ENCODE measurements around the gene API5.

API5 gene

DNA sequence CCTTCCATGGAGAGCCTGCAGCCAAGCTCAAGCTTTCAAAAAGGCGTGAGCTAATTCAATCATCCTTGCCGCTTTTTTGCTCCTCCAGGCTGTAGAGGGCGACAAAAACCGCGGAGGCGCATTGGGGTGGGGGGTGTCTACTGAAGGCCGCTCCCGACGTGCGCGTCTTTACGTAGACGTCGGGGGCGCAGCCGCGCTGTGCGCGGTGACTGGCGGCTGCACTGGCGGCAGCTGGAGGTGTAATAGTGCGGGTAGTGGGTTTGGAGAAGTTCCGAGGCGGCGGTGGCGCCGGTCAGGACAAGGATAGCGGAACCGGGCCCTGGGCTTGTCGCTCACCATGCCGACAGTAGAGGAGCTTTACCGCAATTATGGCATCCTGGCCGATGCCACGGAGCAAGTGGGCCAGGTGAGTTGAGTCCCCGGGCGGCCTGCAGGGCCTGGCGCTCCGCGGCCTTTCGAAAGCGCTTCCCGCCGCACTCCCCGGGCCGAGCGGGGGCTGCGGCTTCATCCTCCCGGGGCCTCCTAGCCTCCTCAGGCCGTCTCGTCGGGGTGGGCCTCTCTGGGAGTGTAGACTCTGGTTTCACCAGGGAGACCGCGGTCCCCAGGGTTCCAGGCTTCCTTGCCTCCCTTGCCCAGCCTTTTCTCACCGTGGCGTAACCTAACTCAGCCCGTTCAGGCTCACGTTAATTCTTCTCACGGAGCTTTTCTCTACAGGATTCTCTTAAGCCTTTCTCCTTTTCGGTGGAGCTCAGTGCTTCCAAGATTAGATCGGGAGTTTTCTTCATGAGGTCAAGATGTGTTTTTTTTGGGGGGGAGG lies at the start of gene API5:
Gene API5 (plus strand): TSS at position 206 of the 817 bp plus-strand sequence. CDS start 132 bp downstream, at position 338.
- Histone ChIP-seq H3K36me3 (ENCODE audit: control insufficient read depth, insufficient read depth, low read length) (no peaks in the 10 kb centered on the region), H3K27me3 (replicated peaks; ENCODE audit: control insufficient read depth, insufficient read depth, low read length) (no peaks in the 10 kb centered on the region), H3K4me3 (replicated peaks; ENCODE audit: low read depth, low read length) (peak within 1 kb of the TSS; percentile 95)
- peak; percentile 96 for DNase-seq (ENCODE audit: extremely low read depth, insufficient read length)
- TF ChIP-seq, protein P1, sequence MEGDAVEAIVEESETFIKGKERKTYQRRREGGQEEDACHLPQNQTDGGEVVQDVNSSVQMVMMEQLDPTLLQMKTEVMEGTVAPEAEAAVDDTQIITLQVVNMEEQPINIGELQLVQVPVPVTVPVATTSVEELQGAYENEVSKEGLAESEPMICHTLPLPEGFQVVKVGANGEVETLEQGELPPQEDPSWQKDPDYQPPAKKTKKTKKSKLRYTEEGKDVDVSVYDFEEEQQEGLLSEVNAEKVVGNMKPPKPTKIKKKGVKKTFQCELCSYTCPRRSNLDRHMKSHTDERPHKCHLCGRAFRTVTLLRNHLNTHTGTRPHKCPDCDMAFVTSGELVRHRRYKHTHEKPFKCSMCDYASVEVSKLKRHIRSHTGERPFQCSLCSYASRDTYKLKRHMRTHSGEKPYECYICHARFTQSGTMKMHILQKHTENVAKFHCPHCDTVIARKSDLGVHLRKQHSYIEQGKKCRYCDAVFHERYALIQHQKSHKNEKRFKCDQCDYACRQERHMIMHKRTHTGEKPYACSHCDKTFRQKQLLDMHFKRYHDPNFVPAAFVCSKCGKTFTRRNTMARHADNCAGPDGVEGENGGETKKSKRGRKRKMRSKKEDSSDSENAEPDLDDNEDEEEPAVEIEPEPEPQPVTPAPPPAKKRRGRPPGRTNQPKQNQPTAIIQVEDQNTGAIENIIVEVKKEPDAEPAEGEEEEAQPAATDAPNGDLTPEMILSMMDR (IDR thresholded peaks at IDR 0.05; ENCODE audit: insufficient read depth, low read length, poor library complexity, severe bottlenecking): peak; percentile 92

DNA sequence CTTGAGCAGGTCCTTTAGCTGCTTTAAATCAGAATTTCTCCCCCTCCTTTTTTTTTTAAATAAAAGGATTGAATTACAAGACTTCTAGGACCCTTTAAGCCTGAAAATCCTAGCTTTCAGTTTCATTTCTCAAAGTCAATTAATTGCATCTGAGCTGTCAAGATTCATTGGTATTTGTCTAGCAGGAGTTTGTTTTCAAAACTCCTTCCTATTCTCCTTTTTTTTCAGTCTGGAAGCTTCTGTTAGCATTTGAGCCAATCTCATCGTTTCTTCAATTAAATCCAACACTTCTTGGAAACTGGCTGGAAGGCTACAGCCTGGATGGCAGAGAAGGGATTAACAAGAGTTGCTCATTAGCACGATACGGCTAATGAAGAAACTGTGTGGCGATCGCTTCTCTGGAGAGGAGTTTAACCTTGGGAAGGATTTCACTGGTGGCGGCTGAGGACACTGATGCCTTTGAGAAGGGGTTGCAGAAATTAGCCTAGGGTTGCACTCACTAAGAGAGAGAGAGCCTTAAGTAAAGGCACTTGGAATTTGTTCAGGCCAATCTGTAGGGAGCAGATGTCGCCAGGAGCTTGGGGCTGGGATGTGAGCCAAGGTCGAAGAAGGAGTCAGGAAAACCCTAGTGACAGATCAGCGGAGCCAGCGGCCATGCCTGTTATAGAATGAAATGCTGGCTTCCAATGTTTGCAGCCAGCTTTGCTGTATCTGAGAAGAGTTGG lies 43.8 kb upstream of the API5 start:
- H3K36me3 ChIP-seq (ENCODE audit: control insufficient read depth, insufficient read depth, low read length): no peaks in the 10 kb centered on the region

DNA sequence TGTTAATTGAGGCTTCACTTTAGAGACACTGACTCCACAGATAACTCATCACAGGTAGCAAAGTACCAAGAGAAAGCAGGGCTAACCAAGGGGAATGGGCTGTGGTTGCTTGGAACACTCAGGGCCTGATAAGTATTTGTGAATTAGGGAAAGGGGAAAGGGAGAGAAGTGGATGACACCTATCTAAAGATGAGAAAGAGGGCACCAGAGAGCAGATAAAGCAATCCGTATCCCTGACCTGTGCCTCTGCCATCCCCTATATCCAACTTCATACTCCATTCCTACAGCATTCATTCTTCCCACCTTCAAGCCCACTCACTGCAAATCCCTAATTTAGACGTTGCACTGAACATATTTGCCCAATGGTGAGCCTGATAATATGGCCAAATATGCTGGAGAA lies 43.0 kb upstream of the API5 start:
- H3K27me3 ChIP-seq (replicated peaks; ENCODE audit: control insufficient read depth, insufficient read depth, low read length): no peaks in the 10 kb centered on the region
- TF ChIP-seq, protein P1 (IDR thresholded peaks at IDR 0.05; ENCODE audit: insufficient read depth, low read length, poor library complexity, severe bottlenecking): no peak
- H3K4me3 ChIP-seq (replicated peaks; ENCODE audit: low read depth, low read length): no peak overlapping the region
- DNase-seq (ENCODE audit: extremely low read depth, insufficient read length): no peak
- H3K36me3 ChIP-seq (ENCODE audit: control insufficient read depth, insufficient read depth, low read length): no peaks in the 10 kb centered on the region

More for the DNA sequence above, 43.8 kb upstream of the API5 start:
- Histone ChIP-seq H3K27me3 (replicated peaks; ENCODE audit: control insufficient read depth, insufficient read depth, low read length) (no peaks in the 10 kb centered on the region), H3K4me3 (replicated peaks; ENCODE audit: low read depth, low read length) (no peak overlapping the region)
- TF ChIP-seq, protein P1 (IDR thresholded peaks at IDR 0.05; ENCODE audit: insufficient read depth, low read length, poor library complexity, severe bottlenecking): no peak
- DNase-seq (ENCODE audit: extremely low read depth, insufficient read length): no peak

DNA sequence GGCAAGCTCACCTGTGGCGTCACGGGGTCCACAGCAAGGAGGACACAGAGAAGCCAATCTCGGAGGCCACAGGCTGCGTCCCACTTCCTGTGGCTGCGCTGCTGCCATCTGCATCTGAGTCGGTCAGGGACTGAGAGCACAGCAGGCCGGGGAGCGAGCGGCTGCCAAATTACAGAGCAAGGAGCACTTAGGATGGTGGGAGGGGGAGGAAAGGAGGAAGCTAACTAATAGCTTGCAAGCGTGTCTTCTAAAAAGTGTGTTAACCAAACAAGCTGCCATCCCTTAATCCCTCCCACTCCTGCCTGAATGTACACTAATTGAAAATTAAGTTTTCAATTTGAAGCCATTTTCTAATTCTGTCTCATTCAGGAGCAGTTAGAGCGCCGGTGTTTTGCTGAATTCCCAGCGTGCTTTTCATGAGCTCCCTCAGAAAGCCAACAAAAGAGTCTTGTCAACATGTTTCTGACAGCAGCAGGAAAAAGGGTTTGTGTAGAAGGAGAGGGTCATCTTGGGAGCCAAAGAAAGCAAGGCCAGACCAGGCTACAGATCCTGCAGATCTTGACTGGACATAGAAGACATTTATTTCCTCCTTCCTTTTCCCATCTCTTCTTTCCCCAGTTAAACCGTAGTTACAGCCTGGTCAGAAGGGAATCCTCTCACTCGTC lies 42.4 kb upstream of the API5 start:
- DNase-seq (ENCODE audit: extremely low read depth, insufficient read length): no peak
- no peaks in the 10 kb centered on the region for H3K27me3 ChIP-seq (replicated peaks; ENCODE audit: control insufficient read depth, insufficient read depth, low read length)
- TF ChIP-seq, protein P1 (IDR thresholded peaks at IDR 0.05; ENCODE audit: insufficient read depth, low read length, poor library complexity, severe bottlenecking): no peak
- H3K4me3 ChIP-seq (replicated peaks; ENCODE audit: low read depth, low read length): no peak overlapping the region
- H3K36me3 ChIP-seq (ENCODE audit: control insufficient read depth, insufficient read depth, low read length): no peaks in the 10 kb centered on the region

DNA sequence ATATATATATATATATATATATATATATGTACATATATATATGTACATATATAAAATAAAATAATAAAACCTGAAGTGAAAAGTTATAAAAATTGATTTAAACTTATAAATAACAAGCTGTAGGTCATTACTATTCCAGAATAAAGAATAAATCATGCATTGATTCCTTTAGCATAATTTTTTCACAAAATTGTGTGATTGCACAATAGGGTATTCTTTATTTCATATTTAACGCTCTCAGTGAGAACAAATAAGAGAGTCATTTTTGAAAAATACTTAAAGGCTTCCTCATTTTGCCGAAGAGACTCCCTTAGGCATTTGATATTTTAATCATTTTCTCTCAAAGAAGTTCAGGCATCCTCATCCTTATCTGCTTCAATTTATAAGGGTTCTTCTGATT lies 41.3 kb upstream of the API5 start:
- Histone ChIP-seq H3K4me3 (replicated peaks; ENCODE audit: low read depth, low read length) (no peak overlapping the region), H3K27me3 (replicated peaks; ENCODE audit: control insufficient read depth, insufficient read depth, low read length) (no peaks in the 10 kb centered on the region), H3K36me3 (ENCODE audit: control insufficient read depth, insufficient read depth, low read length) (no peaks in the 10 kb centered on the region)
- DNase-seq (ENCODE audit: extremely low read depth, insufficient read length): no peak
- TF ChIP-seq, protein P1 (IDR thresholded peaks at IDR 0.05; ENCODE audit: insufficient read depth, low read length, poor library complexity, severe bottlenecking): no peak

Measured in GM06990 (cell line).